Upper lobe of left lung (tissue), 6 donors: ENCODE results near the gene SHC1. TPM values are rescaled to one million over a fixed set of nuclear protein-coding genes. Genes with fewer than 3 reads are reported as not detected.
"Not testable (repeated sequence)": the region's sequence is repeated elsewhere in the genome, so short reads cannot be mapped to it uniquely, and the experiment has no call there.

Experiments
- ATAC-seq, 2 donors: fragments of 200-7000 bp; cut with Tn5 transposase; one replicate each; pipeline ENCODE4 v1.9.1; 2022; ENCODE audit warnings: mild to moderate bottlenecking in 2 of 2, moderate library complexity in 2 of 2; ENCODE audit not compliant: low FRiP score in 2 of 2
- DNase-seq, 2 donors: peaks; one replicate each; pipeline ENCODE4 v3.0.0-alpha.2; 2019 to 2020
- H3K27ac ChIP-seq, 4 donors: fragments of 200-600 bp; sonication (generic); one replicate each; pipeline ENCODE4 v1.5.1; 2016 to 2019
- H3K27me3 ChIP-seq, 4 donors: fragments of 200-600 bp; sonication (generic); one replicate each; pipeline ENCODE4 v1.5.1; 2017 to 2019
- H3K36me3 ChIP-seq, 4 donors: fragments of 200-600 bp; sonication (generic); one replicate each; pipeline ENCODE4 v1.5.1; 2016 to 2019
- H3K4me1 ChIP-seq, 4 donors: fragments of 200-600 bp; sonication (generic); one replicate each; pipeline ENCODE4 v1.5.1; 2018 to 2019
- H3K4me3 ChIP-seq, 4 donors: fragments of 200-600 bp; sonication (generic); one replicate each; pipeline ENCODE4 v1.5.1; 2017 to 2019; ENCODE audit warnings: mild to moderate bottlenecking in 2 of 4, moderate library complexity in 1 of 4
- H3K9me3 ChIP-seq, 4 donors: fragments of 200-600 bp; sonication (generic); one replicate each; pipeline ENCODE4 v1.5.1; 2018 to 2019
- EP300 ChIP-seq, 4 donors: sonication (generic); formaldehyde crosslinking; IDR thresholded peaks; one replicate each; pipeline ENCODE4 v1.5.1; 2017; ENCODE audit warnings: antibody characterized with exemption in 4 of 4, control low read depth in 2 of 4
- POLR2A ChIP-seq, 4 donors: fragments of 450-650 bp; IDR thresholded peaks; one replicate each; pipeline ENCODE4 v1.5.1; 2016 to 2017; ENCODE audit warnings: antibody characterized with exemption in 4 of 4, mild to moderate bottlenecking in 2 of 4
- POLR2AphosphoS5 ChIP-seq, 2 donors: sonication (generic); formaldehyde crosslinking; IDR thresholded peaks; one replicate each; pipeline ENCODE4 v1.5.1; 2017; ENCODE audit warnings: antibody characterized with exemption in 2 of 2
- WGBS, 2 donors: methylation state at CpG; one replicate each; pipeline ENCODE4 v1.1.5; 2017 to 2018; 5-methylcytosine and 5-hydroxymethylcytosine counted together
- total RNA-seq, 6 donors: library from RNA; depleted of rRNA in 4 of 6; stranded (reverse); fragments of >200 nt in 4 of 6; gene quantifications; one replicate each; pipeline versions ENCODE4 v1.1.0 to v1.2.1, GENCODE V29; 2016 to 2021
- TF ChIP-seq, protein P1 (sequence below), 6 experiments: fragments of 450-650 bp in 4 of 6; fragments of 200-600 bp in 2 of 6; sonication (generic) in 2 of 6; IDR thresholded peaks; one replicate each; pipeline ENCODE4 v1.5.1; 2016 to 2019; ENCODE audit warnings: antibody characterized with exemption in 6 of 6
- donor health status: DM: no; HTN: no; CAD: no; lungs with moderate emphysema.
- donor health status: DM: no; HTN: yes; CAD: no; lungs with severe emphysema.

Gene SHC1
- total RNA-seq, 6 donors from 2014 or later: 55.5 to 130 (median 69.1) TPM

DNA sequence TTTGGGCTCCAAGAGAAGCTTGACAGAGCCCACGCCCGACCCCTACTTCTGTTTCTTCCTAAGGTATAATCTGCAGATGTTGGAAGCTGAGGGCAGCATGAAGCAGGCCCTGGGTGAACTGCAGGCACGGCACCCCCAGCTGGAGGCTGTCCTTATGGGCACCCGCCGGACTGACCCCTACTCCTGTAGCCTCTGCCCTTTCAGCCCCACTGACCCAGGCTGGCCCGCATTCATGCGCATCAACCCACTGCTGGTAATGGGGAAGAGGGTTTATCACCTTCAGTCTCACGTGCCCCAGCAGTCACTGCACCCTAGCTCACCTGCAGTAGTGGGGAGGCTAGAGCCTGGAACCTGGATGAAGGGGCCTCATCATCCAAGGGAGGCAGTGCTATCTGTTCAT lies 19.7 kb upstream of the SHC1 start:
- TF ChIP-seq EP300 (IDR thresholded peaks at IDR 0.05) (no peak), POLR2A (IDR thresholded peaks at IDR 0.05) (no peak), POLR2AphosphoS5 (IDR thresholded peaks at IDR 0.05) (no peak)
- TF ChIP-seq, protein P1, sequence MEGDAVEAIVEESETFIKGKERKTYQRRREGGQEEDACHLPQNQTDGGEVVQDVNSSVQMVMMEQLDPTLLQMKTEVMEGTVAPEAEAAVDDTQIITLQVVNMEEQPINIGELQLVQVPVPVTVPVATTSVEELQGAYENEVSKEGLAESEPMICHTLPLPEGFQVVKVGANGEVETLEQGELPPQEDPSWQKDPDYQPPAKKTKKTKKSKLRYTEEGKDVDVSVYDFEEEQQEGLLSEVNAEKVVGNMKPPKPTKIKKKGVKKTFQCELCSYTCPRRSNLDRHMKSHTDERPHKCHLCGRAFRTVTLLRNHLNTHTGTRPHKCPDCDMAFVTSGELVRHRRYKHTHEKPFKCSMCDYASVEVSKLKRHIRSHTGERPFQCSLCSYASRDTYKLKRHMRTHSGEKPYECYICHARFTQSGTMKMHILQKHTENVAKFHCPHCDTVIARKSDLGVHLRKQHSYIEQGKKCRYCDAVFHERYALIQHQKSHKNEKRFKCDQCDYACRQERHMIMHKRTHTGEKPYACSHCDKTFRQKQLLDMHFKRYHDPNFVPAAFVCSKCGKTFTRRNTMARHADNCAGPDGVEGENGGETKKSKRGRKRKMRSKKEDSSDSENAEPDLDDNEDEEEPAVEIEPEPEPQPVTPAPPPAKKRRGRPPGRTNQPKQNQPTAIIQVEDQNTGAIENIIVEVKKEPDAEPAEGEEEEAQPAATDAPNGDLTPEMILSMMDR (IDR thresholded peaks at IDR 0.05): no peak
- H3K27ac ChIP-seq: no peak overlapping the region
- ATAC-seq (no peak), DNase-seq (no peak)
- WGBS, 2 donors: 94 to 95% methylated on average over 7 to 8 of the region's 8 CpGs
- H3K9me3 ChIP-seq: no peaks in the 10 kb centered on the region
- no peak overlapping the region for H3K4me3 ChIP-seq
- H3K4me1 ChIP-seq: peaks cover 0 to 6% (median 2%) of the 10 kb centered on the region in 4 donors
- no peaks in the 10 kb centered on the region for H3K27me3 ChIP-seq
- H3K36me3 ChIP-seq: peaks cover 0 to 49% (median 23%) of the 10 kb centered on the region in 4 donors

DNA sequence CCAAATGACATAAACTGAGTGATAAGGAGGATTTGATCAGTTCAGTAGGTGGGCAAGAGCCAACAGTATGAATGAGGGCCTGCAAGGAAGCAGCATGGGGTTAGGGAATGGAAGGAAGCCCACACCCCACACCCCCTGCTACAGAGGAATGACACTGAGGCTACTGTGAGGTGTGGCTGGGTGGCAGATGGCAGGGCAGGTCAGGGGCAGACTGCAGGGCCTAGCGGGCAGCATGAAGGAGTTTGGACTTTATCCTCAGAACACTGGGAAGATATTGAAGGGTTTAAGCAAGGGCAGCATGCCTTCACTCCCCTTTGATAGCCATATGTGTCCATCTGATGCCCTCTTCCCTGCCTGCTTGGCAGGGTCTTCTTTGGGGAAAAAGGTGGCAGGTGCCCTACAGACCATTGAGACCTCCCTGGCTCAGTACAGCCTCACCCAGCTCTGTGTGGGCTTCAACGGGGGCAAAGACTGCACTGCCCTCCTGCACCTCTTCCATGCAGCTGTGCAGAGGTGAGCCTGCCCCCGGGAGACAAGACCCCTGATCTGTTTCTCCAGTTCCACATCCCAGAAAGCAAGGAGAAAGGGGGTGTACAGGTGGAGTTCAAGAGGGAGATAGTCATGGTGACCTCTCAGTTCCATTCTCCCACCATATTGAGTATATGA lies 18.8 kb upstream of the SHC1 start:
- no peak for DNase-seq
- H3K36me3 ChIP-seq: peaks cover 0 to 49% (median 23%) of the 10 kb centered on the region in 4 donors

DNA sequence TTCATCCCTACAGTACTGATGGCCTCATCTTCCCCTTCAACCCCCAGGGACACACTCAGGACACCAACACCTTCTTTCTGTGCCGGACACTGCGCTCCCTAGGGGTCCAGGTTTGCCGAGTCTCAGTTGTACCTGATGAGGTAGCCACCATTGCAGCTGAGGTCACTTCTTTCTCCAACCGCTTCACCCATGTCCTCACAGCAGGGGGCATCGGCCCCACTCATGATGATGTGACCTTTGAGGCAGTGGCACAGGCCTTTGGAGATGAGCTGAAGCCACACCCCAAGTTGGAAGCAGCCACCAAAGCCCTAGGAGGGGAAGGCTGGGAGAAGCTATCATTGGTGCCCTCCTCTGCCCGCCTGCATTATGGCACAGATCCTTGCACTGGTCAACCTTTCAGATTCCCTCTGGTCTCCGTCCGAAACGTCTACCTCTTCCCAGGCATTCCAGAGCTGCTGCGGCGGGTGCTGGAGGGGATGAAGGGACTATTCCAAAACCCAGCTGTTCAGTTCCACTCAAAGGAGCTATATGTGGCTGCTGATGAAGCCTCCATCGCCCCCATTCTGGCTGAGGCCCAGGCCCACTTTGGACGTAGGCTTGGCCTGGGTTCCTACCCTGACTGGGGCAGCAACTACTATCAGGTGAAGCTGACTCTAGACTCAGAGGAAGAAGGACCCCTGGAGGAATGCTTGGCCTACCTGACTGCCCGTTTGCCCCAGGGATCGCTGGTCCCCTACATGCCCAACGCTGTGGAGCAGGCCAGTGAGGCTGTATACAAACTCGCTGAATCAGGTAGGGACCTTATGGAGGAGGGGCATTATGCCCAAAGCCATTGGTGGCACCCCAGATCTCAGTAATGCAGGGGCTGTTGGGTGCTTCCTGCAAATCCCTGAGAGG lies 17.8 kb upstream of the SHC1 start:
- 85 to 88% methylated on average over 7 to 17 of the region's 17 CpGs for WGBS, 2 donors
- Histone ChIP-seq H3K27me3 (no peaks in the 10 kb centered on the region), H3K4me3 (no peak overlapping the region), H3K9me3 (no peaks in the 10 kb centered on the region), H3K4me1 (peaks cover 10 to 23% (median 12%) of the 10 kb centered on the region in 4 donors), H3K27ac (no peak overlapping the region), H3K36me3 (peaks cover 0 to 49% (median 23%) of the 10 kb centered on the region in 4 donors)
- no peak for ATAC-seq
- TF ChIP-seq, protein P1 (IDR thresholded peaks at IDR 0.05): no peak
- no peak for TF ChIP-seq POLR2AphosphoS5 (IDR thresholded peaks at IDR 0.05)
- no peak for TF ChIP-seq EP300 (IDR thresholded peaks at IDR 0.05)
- TF ChIP-seq POLR2A (IDR thresholded peaks at IDR 0.05): no peak
- no peak for DNase-seq

More for the DNA sequence above, 18.8 kb upstream of the SHC1 start:
- Histone ChIP-seq H3K4me3 (no peak overlapping the region), H3K27me3 (no peaks in the 10 kb centered on the region), H3K9me3 (no peaks in the 10 kb centered on the region), H3K4me1 (peaks cover 1 to 12% (median 3%) of the 10 kb centered on the region in 4 donors), H3K27ac (no peak overlapping the region)
- 82 to 93% methylated on average over 2 to 3 of the region's 3 CpGs for WGBS, 2 donors
- no peak for ATAC-seq
- TF ChIP-seq POLR2AphosphoS5 (IDR thresholded peaks at IDR 0.05) (no peak), EP300 (IDR thresholded peaks at IDR 0.05) (no peak), POLR2A (IDR thresholded peaks at IDR 0.05) (no peak)
- TF ChIP-seq, protein P1 (IDR thresholded peaks at IDR 0.05): no peak

DNA sequence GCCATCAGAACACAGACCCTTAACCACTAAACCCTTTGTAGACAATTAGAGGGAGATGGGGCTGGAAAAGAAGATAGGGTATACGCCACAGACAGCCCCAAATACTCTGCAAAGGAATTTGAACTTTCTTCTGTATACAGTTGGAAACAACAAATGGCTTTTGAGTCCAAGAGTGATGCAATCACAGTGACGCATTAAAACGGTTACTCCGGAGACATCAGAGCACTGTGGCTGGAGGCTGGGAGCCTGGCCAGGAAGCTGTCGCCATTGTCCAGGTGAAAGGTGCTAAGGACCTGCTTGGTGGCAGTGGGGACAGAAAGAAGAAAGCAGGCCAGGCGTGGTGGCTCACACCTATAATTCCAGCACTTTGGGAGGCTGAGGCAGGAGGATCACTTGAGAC lies 16.8 kb upstream of the SHC1 start:
- Histone ChIP-seq H3K9me3 (no peaks in the 10 kb centered on the region), H3K27ac (no peak overlapping the region), H3K4me3 (no peak overlapping the region), H3K27me3 (no peaks in the 10 kb centered on the region), H3K36me3 (peaks cover 0 to 42% (median 21%) of the 10 kb centered on the region in 4 donors), H3K4me1 (peaks cover 14 to 28% (median 16%) of the 10 kb centered on the region in 4 donors)
- whole genome bisulfite sequencing, 2 donors: 66 to 75% methylated on average over 6 of the region's 6 CpGs
- ATAC-seq (no peak), DNase-seq (no peak)
- no peak for TF ChIP-seq EP300 (IDR thresholded peaks at IDR 0.05)
- TF ChIP-seq POLR2A (IDR thresholded peaks at IDR 0.05): no peak
- TF ChIP-seq POLR2AphosphoS5 (IDR thresholded peaks at IDR 0.05): no peak
- TF ChIP-seq, protein P1 (IDR thresholded peaks at IDR 0.05): no peak

DNA sequence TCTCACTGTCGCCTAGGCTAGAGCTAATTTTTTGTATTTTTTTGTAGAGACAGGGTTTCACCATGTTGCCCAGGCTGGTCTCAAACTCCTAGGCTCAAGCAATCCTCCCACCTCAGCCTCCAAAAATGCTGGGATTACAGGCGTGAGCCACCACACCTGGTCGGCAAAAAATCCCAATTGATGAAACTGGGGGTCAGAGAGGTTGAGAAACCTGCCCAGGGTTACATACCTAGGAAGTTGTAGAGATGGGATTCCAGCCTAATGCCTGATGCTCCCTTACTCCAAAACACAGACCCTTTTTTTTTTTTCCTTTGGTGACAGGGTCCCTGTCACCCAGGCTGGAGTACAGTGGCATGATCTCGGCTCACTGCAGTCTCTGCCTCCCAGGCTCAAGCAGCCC lies 16.2 kb upstream of the SHC1 start:
- WGBS, 2 donors: 94 to 96% methylated on average over 4 of the region's 4 CpGs
- not testable (repeated sequence) for ATAC-seq
- H3K36me3 ChIP-seq: peaks cover 0 to 41% (median 20%) of the 10 kb centered on the region in 4 donors

More for the DNA sequence above, 16.2 kb upstream of the SHC1 start:
- H3K4me1 ChIP-seq: peaks cover 16 to 33% (median 18%) of the 10 kb centered on the region in 4 donors
- H3K9me3 ChIP-seq, H3K27me3 ChIP-seq, H3K4me3 ChIP-seq, DNase-seq, H3K27ac ChIP-seq: not testable (repeated sequence)
